Natural killer cell treated with Interleukin-12 subunit alpha and Interleukin-12 subunit beta and Interleukin-15 and Interleukin-18, amount 100 ng/mL, for 72 hours (primary cell): ENCODE results near the gene PIN1. TPM values are rescaled to one million over a fixed set of nuclear protein-coding genes. Genes with fewer than 3 reads are reported as not detected.
"Not testable (repeated sequence)": the region's sequence is repeated elsewhere in the genome, so short reads cannot be mapped to it uniquely, and the experiment has no call there.

Experiments
- ATAC-seq, 2 donors: fragments of 150-1000 bp; cut with Tn5 transposase in 1 of 2; sonication (Bioruptor Pico), chemical (Tn5 transposase) in 1 of 2; 2 replicates each; pipeline ENCODE4 v1.10.0; 2021
- DNase-seq: peaks from one replicate; pipeline ENCODE4 v3.0.0; 2022; ENCODE audit warnings: low spot score
- H3K27ac Mint-ChIP-seq, 2 donors: 1 replicate in 1 of 2; 2 replicates in 1 of 2; pipeline ENCODE4 v1.8.0; 2022; ENCODE audit warnings: mixed read lengths in 2 of 2, mild to moderate bottlenecking in 1 of 2, moderate library complexity in 1 of 2
- H3K27me3 Mint-ChIP-seq, 2 donors: 1 replicate in 1 of 2; 2 replicates in 1 of 2; pipeline ENCODE4 v1.8.0; 2022; ENCODE audit warnings: mixed read lengths in 2 of 2
- H3K36me3 Mint-ChIP-seq: one replicate; pipeline ENCODE4 v1.8.0; 2022; ENCODE audit warnings: mixed read lengths
- H3K4me1 Mint-ChIP-seq, 2 donors: 1 replicate in 1 of 2; 2 replicates in 1 of 2; pipeline ENCODE4 v1.8.0; 2022; ENCODE audit warnings: low read depth in 2 of 2, mixed read lengths in 2 of 2, mild to moderate bottlenecking in 1 of 2
- H3K4me3 Mint-ChIP-seq: one replicate; pipeline ENCODE4 v1.8.0; 2022; ENCODE audit warnings: mixed read lengths
- H3K9me3 Mint-ChIP-seq: 2 replicates; pipeline ENCODE4 v1.8.0; 2022; ENCODE audit warnings: mixed read lengths
- total RNA-seq, 2 donors: library from RNA; stranded (reverse); gene quantifications; one replicate each; pipeline ENCODE4 v1.2.3, GENCODE V29; 2022

The PIN1 gene
- total RNA-seq, 2 donors from 2014 or later = 95.1 to 96.4 TPM

DNA sequence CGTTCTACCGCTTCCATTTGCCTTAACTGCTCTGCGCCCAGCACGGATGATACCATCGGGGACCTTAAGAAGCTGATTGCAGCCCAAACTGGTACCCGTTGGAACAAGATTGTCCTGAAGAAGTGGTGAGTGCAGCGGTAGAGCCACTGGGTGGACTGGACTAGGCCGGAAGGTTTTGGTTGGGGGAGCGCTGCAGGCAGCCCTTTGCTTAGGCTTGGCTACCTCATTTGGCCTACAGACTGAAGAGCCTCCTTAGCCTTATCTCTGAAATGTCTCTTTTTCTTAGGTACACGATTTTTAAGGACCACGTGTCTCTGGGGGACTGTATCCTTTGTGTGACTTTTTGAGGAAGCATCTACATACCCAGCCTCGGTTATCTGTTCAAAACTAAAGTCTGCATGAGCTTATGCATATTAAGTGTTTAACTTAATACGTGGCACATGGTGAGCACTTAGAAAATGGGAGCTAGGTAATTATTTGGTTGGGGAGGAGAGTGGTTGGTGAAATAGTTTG is 6.5 kb upstream of the PIN1 start:
- Mint-ChIP-seq H3K27ac (peak overlapping the region; percentile 81 to 93), H3K9me3 (no peaks in the 10 kb centered on the region), H3K36me3 (no peaks in the 10 kb centered on the region), H3K27me3 (no peaks in the 10 kb centered on the region), H3K4me1 (peaks cover 11 to 22% of the 10 kb centered on the region in 2 donors), H3K4me3 (peak overlapping the region; percentile 96)
- ATAC-seq (no peak), DNase-seq (no peak)

DNA sequence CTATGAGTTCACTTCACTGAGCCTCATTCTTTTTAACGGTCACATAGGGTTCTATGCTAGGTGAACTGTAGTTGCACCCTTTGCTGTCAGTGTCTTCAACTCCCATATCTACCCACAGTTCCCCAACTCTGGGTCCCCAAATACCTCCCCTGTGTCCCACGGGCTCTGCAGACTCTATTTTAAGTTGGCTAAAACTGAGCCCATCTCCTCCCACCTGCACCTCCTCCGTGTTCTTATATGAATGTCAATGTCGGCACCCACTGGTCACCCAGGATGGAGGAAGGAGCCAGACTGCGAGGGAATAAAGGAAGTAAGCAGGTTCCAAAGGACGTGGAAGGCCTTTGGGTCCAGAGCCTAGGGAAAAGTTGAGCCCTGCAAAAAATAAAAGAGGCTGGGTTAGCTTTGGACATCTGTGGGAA is 802 bp upstream of the PIN1 start:
- peak overlapping the region; percentile 74 for H3K4me3 Mint-ChIP-seq
- peak overlapping the region; percentile 45 to 68 for H3K27ac Mint-ChIP-seq
- H3K4me1 Mint-ChIP-seq = peaks cover 12 to 15% of the 10 kb centered on the region in 2 donors
- H3K27me3 Mint-ChIP-seq = no peaks in the 10 kb centered on the region
- H3K36me3 Mint-ChIP-seq = no peaks in the 10 kb centered on the region
- no peak for DNase-seq
- no peaks in the 10 kb centered on the region for H3K9me3 Mint-ChIP-seq
- ATAC-seq = no peak

DNA sequence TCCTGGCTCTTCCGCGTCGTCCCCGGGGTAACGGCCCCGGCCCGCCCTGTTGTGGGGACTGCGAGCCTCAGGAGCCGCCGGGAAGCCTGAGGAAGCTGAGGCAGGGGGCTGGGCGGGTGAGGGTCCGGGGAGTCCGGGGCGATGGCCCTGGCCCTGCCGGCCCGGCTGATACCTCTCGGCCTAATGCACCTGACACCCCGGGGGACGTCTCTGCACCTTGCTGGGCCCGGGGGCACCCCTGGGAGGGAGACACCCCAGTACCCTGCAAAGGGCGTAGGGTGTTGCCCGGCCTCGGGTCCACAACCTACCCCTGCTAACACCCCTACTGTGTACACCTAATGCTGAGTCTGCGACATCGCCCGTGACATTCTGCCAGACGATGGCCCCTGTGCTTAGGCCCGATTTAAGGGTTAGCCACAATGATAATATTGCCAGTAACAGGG is 410 bp downstream of the PIN1 start:
- Mint-ChIP-seq H3K9me3 (no peaks in the 10 kb centered on the region), H3K27ac (peak overlapping the region; percentile 35 to 75), H3K27me3 (no peaks in the 10 kb centered on the region), H3K4me3 (peak overlapping the region; percentile 88), H3K4me1 (peaks cover 12 to 15% of the 10 kb centered on the region in 2 donors), H3K36me3 (no peaks in the 10 kb centered on the region)
- ATAC-seq = peak in 1 of 2 donors; percentile 0
- no peak for DNase-seq

DNA sequence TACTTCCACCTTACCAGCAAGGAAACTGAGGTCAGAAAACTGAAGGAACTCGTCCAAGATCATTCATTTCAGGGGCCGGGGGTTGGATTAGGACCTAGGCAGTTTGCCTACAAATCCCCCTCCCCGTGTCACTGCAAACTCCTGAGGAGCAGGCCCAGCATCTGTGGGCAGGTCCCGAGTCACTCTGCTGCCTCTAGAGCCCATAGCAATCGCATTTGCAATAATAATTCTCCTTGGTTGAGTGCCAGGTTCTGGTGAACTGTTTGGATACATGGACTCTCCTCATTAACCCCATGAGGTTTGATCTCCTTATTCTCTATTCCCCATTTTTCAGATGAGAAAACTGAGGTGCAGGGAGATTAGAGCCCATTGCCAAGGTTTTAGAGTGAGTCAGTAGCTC is 903 bp downstream of the PIN1 start:
- H3K36me3 Mint-ChIP-seq = no peaks in the 10 kb centered on the region
- no peaks in the 10 kb centered on the region for H3K9me3 Mint-ChIP-seq
- DNase-seq (no peak), ATAC-seq (no peak)
- no peaks in the 10 kb centered on the region for H3K27me3 Mint-ChIP-seq
- H3K4me3 Mint-ChIP-seq = peak overlapping the region; percentile 88
- peaks cover 12 to 15% of the 10 kb centered on the region in 2 donors for H3K4me1 Mint-ChIP-seq
- H3K27ac Mint-ChIP-seq = peak overlapping the region; percentile 35 to 75

DNA sequence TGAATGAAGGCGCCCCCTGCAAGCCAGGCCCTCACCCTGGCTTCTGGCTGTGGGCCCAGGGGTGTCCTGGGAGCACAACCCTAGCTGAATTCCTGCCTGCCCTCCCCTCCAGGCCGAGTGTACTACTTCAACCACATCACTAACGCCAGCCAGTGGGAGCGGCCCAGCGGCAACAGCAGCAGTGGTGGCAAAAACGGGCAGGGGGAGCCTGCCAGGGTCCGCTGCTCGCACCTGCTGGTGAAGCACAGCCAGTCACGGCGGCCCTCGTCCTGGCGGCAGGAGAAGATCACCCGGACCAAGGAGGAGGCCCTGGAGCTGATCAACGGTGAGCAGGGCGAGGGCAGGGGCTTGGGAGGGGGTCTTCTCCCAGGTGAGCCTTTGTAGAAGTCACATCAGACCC is 3.2 kb downstream of the PIN1 start:
- H3K4me1 Mint-ChIP-seq = peaks cover 12 to 24% of the 10 kb centered on the region in 2 donors
- no peak overlapping the region for H3K4me3 Mint-ChIP-seq
- no peak for ATAC-seq
- H3K36me3 Mint-ChIP-seq = no peaks in the 10 kb centered on the region
- no peaks in the 10 kb centered on the region for H3K27me3 Mint-ChIP-seq
- no peaks in the 10 kb centered on the region for H3K9me3 Mint-ChIP-seq
- no peak for DNase-seq
- no peak overlapping the region for H3K27ac Mint-ChIP-seq

DNA sequence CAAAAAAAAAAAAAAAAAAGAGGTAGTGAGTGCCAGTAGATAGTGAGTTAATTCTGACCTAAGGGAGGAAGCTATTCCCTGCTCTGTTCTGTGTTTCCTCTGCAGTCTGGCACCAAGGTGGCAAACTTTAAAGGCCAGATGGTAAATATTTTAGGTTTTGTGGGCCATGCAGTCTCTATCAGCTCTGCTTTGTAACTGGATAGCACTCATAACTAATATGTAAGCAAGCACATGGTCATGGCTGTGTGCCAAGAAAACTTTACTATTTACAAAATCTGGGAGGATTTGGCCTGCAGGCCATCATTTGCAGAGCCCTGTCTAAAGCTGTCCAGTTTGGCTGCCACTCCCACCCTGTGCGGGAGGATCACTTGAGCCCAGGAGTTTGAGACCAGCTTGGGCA is 4.3 kb downstream of the PIN1 start:
- Mint-ChIP-seq H3K27me3 (no peaks in the 10 kb centered on the region), H3K27ac (no peak overlapping the region), H3K4me1 (peaks cover 12 to 24% of the 10 kb centered on the region in 2 donors), H3K9me3 (no peaks in the 10 kb centered on the region), H3K4me3 (no peak overlapping the region), H3K36me3 (no peaks in the 10 kb centered on the region)
- DNase-seq (no peak), ATAC-seq (no peak)

DNA sequence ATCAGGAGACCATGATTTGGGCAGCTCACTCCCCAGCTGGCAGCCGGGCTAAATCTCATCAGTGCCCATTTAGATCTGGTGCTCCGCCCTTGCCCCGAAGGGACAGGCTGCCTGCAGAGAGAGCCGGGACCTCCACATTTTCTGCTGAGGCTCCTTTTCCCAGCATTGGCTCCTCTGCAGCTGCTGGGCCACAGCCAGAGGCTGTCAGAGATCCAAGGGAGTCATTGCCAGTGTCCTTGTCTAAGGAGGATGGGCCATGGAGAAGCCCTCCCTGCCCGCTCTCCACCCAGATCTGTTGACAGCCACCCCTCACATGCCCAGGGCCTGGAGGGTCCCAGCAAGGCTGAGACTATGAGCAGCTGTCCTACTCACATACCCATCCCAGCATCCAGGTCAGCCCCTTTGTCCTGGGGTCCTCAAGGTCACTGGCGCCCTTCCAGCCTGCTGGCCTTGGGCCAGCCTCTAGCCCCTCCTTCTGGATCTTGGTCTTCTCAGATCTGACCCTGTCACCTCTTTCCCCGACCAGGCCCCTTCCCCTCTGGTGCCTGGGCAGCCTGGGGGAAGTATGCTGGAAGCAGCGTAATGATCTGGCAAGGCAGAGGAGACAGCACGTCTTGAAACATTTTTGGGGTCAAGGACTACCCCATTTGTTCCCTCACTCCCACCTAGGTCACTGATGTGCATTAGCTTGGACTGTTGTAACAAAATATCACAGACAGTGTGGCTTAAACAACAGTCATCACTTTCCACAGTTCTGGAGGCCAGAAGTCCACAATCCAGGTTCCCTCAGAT is 7.9 kb downstream of the PIN1 start:
- H3K4me3 Mint-ChIP-seq = no peak overlapping the region
- DNase-seq (no peak), ATAC-seq (no peak)
- H3K27ac Mint-ChIP-seq = no peak overlapping the region
- peaks cover 0 to 31% of the 10 kb centered on the region in 2 donors for H3K4me1 Mint-ChIP-seq
- H3K9me3 Mint-ChIP-seq = no peaks in the 10 kb centered on the region
- no peaks in the 10 kb centered on the region for H3K36me3 Mint-ChIP-seq
- H3K27me3 Mint-ChIP-seq = no peaks in the 10 kb centered on the region

DNA sequence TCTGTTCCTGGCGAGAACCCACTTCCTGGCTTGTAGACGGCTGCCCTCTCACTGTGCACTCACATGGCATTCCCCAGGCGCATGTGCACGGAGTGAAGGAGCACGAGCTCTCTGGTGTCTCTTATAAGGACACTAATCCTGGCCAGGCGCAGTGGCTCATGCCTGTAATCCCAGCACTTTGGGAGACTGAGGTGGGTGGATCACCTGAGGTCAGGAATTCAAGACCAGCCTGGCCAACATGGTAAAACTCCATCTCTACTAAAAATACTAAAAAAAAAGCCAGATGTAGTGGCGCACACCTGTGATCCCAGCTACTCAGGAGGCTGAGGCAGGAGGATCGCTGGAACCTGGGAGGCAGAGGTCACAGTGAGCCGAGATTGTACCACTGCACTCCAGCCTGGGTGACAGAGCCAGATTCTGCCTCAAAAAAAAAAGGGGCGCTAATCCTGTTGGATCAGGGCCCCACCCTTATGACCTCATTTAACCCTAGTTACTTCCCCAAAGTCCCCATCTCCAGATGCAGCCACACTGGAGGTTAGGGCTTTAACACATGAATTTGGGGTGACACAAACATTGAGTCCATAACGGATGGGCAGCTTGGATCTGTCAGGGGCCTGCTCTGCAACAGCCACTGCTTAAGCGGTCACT is 8.6 kb downstream of the PIN1 start:
- not testable (repeated sequence) for DNase-seq, H3K4me3 Mint-ChIP-seq, ATAC-seq, H3K27me3 Mint-ChIP-seq, H3K36me3 Mint-ChIP-seq, H3K9me3 Mint-ChIP-seq, H3K27ac Mint-ChIP-seq
- H3K4me1 Mint-ChIP-seq = peaks cover 0 to 31% of the 10 kb centered on the region in 2 donors

DNA sequence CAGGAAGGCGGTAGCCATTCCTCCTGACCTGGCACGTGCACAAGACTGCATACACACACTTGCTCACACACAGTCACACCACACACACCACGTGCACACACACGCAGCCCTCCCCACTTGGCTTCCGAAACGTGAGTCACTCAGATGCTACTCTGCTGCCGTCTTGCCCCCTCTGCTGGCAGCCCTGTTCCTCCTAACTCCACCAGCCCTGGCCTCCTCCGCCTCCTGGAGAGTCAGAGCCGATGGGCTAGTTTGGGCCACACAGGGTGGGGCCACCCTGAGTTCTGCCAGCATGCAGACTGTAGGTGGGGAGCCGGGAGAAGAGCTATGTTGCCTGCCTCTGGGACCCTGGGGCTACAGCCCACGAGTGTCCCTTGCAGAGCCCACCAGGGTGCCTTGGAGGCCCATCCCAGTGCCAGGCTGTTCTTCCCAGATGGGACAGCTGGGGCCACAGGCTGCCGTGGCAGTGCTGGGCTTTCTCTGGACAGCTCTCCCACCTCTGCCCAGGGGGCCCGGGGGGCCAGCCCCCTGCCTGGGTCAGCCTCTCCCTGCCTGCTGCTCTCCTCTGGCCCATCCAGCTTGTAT is 12.1 kb downstream of the PIN1 start:
- peaks cover 0 to 20% of the 10 kb centered on the region in 2 donors for H3K4me1 Mint-ChIP-seq
- DNase-seq = no peak
- H3K9me3 Mint-ChIP-seq = no peaks in the 10 kb centered on the region
- ATAC-seq = peak in 1 of 2 donors; percentile 32
- no peaks in the 10 kb centered on the region for H3K36me3 Mint-ChIP-seq
- no peak overlapping the region for H3K27ac Mint-ChIP-seq
- H3K4me3 Mint-ChIP-seq = no peak overlapping the region
- H3K27me3 Mint-ChIP-seq = no peaks in the 10 kb centered on the region

DNA sequence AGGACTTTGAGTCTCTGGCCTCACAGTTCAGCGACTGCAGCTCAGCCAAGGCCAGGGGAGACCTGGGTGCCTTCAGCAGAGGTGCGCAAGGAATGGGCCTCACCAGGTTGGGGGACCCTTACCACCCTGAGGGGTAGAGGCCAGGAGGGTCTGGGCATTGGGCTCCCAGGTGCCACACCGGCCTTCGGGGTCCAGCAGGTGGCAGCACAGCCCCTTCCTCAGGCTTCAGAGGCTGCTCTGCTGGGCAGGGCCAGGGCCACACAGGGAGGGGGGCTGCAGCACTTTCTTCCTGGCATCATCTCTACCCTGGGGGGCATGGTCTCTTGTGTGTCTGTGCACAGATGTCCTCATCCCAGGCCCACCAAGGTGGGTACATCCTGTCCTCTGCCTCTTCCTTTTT is 12.9 kb downstream of the PIN1 start:
- H3K4me3 Mint-ChIP-seq = no peak overlapping the region
- H3K9me3 Mint-ChIP-seq = no peaks in the 10 kb centered on the region
- no peak overlapping the region for H3K27ac Mint-ChIP-seq
- no peaks in the 10 kb centered on the region for H3K36me3 Mint-ChIP-seq
- no peaks in the 10 kb centered on the region for H3K27me3 Mint-ChIP-seq
- ATAC-seq (peak; percentile 19 to 26), DNase-seq (no peak)
- peaks cover 0 to 20% of the 10 kb centered on the region in 2 donors for H3K4me1 Mint-ChIP-seq

DNA sequence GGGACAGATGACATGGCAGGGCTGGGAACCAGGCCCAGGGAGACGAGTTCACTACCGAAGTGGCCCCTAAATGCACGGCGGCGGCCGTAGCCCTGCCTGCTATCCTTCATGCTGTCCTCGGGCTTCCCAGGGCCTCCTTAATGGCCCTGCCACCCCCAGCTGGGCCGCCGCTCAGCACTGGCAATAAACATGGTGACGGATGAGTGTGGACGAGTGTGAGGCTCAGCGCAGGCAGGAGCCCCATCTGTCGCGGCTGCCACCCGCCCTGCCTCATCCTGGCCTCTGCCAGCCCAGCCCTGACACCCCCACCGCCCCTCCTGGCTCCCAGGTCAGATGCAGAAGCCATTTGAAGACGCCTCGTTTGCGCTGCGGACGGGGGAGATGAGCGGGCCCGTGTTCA is 13.6 kb downstream of the PIN1 start:
- H3K9me3 Mint-ChIP-seq = no peaks in the 10 kb centered on the region
- no peaks in the 10 kb centered on the region for H3K27me3 Mint-ChIP-seq
- DNase-seq (no peak), ATAC-seq (no peak)
- no peak overlapping the region for H3K27ac Mint-ChIP-seq
- no peak overlapping the region for H3K4me3 Mint-ChIP-seq
- H3K36me3 Mint-ChIP-seq = no peaks in the 10 kb centered on the region
- peaks cover 0 to 21% of the 10 kb centered on the region in 2 donors for H3K4me1 Mint-ChIP-seq

DNA sequence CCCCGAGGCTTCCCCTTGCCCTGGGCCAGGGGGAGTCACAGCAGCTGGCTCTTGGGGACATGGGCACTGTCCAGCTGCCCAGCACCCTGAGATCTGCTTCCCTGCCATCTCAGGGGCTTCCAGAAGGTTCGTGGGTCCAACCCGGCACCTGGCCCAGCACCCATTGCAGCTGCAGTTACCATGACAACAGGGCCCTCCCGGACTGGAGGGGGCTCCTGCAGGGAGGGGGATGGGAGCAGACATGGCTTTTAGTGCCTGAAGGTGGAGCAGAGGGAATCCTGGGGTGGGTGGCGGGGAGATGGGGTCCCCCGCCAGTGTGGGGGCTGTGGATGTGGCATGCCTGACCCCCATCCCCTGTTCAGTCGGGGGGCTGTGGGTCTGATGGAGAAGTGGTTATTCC is 14.7 kb downstream of the PIN1 start:
- Mint-ChIP-seq H3K36me3 (no peaks in the 10 kb centered on the region), H3K9me3 (no peaks in the 10 kb centered on the region), H3K27me3 (no peaks in the 10 kb centered on the region), H3K4me3 (no peak overlapping the region), H3K27ac (no peak overlapping the region), H3K4me1 (peaks cover 0 to 19% of the 10 kb centered on the region in 2 donors)
- ATAC-seq (no peak), DNase-seq (no peak)

DNA sequence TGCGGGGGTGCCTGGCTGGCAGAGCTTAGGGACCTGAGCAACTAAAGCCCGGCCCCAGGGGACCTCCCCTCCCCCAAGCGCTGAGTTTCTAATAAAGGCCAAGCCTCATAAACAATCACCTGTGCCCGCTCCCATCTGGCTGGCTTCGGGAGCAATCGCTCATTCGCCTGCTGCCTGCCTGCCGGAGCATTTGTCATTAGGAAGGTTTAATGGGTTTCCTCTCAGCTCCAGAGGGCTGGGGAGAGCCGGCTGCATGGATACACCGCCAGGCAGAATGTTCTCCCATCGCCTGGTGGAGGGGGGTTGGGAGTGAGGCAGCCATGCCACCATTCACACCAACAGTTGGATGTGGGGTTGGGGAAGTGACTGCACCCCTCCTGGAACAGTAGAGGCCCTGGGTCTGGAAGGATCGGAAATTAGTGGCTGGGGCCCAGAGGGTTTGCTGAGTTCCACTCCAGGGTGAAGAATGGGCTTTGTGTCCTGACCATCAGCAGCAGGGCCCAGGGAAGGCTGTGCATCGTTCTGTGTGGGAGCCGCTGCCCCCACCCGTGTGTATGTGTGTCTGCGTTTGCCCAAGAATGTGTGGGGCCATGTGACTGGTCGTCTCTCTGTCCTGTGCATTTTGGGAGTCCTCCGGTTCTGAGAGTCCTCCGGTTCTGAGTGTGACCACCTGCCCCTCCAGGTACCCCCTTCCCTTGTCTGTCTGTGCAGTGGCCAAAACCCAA is 15.3 kb downstream of the PIN1 start:
- ATAC-seq (no peak), DNase-seq (no peak)
- Mint-ChIP-seq H3K27me3 (no peaks in the 10 kb centered on the region), H3K9me3 (no peaks in the 10 kb centered on the region), H3K27ac (no peak overlapping the region), H3K4me1 (peaks cover 0 to 16% of the 10 kb centered on the region in 2 donors), H3K36me3 (no peaks in the 10 kb centered on the region), H3K4me3 (no peak overlapping the region)
